ENCODE results near the gene SETD2. TPM values are rescaled to one million over a fixed set of nuclear protein-coding genes. Genes with fewer than 3 reads are reported as not detected.

SETD2 gene
- total RNA-seq, 2 experiments from 2014 or later, result 27.7 to 28.1 TPM

DNA sequence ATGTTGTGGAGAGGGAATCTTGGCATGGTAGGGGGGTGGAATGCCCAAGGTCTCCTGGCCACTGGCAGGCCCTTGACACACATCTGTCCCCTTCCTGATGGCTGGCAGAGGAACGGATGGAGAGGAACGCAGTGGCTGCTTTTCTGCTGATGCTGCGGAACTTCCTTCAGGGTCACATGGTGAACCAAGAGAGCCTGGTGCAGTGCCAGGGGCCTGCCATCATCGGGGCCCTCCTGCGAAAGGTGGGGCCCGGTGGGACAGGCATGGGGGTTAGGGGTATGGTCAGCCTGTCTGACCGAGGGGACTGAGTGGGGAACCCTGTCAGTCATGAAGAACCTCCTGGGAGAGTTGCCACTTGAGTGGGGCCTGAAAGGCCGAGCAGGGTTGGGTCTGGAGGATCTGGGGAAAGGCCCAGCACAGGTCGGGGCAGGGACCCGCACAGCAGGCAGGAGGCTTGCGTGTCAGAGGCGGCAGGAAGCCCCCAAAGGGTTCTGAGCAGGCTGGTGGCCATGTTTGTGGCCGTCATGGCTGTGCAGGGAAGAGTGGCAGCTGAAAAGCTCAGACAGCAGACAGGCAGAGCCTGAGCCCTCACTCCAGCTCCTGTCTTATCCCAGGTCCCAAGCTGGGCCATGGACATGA, 166.3 kb downstream of the SETD2 start:
- H3K4me3 Mint-ChIP-seq, result no peak overlapping the region
- peaks cover 1% of the 10 kb centered on the region for H3K4me1 Mint-ChIP-seq (ENCODE audit: low read depth)
- intact Hi-C loops (cut with micrococcal nuclease), result loop anchor here (1.0 to 5.0 kb wide), 3 partner anchors 74 to 290 kb away; no protein-coding TSS in a partner anchor
- CTCF ChIA-PET, result interaction anchor here (0.7 to 2.4 kb wide), 15 partner anchors 11 to 126 kb away, joined by 3 to 15 read pairs (median 4); partner anchors contain the start of gene NBEAL2
- peaks cover 13% of the 10 kb centered on the region for H3K36me3 Mint-ChIP-seq (ENCODE audit: low read depth)
- H3K9me3 Mint-ChIP-seq, result no peaks in the 10 kb centered on the region
- no peak overlapping the region for H3K27ac Mint-ChIP-seq
- no peak for DNase-seq
- H3K27me3 Mint-ChIP-seq (ENCODE audit: low read depth), result no peaks in the 10 kb centered on the region

- Mint-ChIP-seq H3K27ac (no peak overlapping the region), H3K27me3 (ENCODE audit: low read depth) (no peaks in the 10 kb centered on the region), H3K4me3 (no peak overlapping the region), H3K36me3 (ENCODE audit: low read depth) (peaks cover 11% of the 10 kb centered on the region), H3K4me1 (ENCODE audit: low read depth) (peaks cover 1% of the 10 kb centered on the region), H3K9me3 (no peaks in the 10 kb centered on the region)
- DNase-seq, result no peak
- CTCF ChIA-PET, result interaction anchor here (0.7 to 1.4 kb wide), 2 partner anchors 27 to 80 kb away, joined by 3 read pairs; no protein-coding TSS in a partner anchor
- intact Hi-C loops (cut with micrococcal nuclease), result loop anchor here (5.0 kb wide), 1 partner anchor 290 kb away; no protein-coding TSS in a partner anchor
These were observed 167.0 kb downstream of the SETD2 start for GRCh38 chr3:46996689-46997452.

GRCh38 chr3:46995901-46996562, 167.9 kb downstream of the SETD2 start:
- CTCF ChIA-PET, result interaction anchor here (0.5 kb wide), 1 partner anchor 257 kb away, joined by 3 read pairs; no protein-coding TSS in a partner anchor
- Mint-ChIP-seq H3K9me3 (no peaks in the 10 kb centered on the region), H3K4me1 (ENCODE audit: low read depth) (peaks cover 1% of the 10 kb centered on the region), H3K36me3 (ENCODE audit: low read depth) (peaks cover 9% of the 10 kb centered on the region), H3K4me3 (no peak overlapping the region), H3K27ac (no peak overlapping the region), H3K27me3 (ENCODE audit: low read depth) (no peaks in the 10 kb centered on the region)
- intact Hi-C loops (cut with micrococcal nuclease), result loop anchor here (5.0 kb wide), 1 partner anchor 289 kb away; no protein-coding TSS in a partner anchor
- no peak for DNase-seq

GRCh38 chr3:46994801-46995731, 168.8 kb downstream of the SETD2 start:
- H3K27ac Mint-ChIP-seq, result no peak overlapping the region
- CTCF ChIA-PET, result interaction anchor here (0.9 kb wide), 1 partner anchor 394 kb away, joined by 4 read pairs; no protein-coding TSS in a partner anchor
- H3K27me3 Mint-ChIP-seq (ENCODE audit: low read depth), result no peaks in the 10 kb centered on the region
- H3K4me3 Mint-ChIP-seq, result no peak overlapping the region
- intact Hi-C loops (cut with micrococcal nuclease), result loop anchor here (5.0 kb wide), 1 partner anchor 288 kb away; no protein-coding TSS in a partner anchor
- peaks cover 7% of the 10 kb centered on the region for H3K36me3 Mint-ChIP-seq (ENCODE audit: low read depth)
- H3K4me1 Mint-ChIP-seq (ENCODE audit: low read depth), result peaks cover 1% of the 10 kb centered on the region
- no peak for DNase-seq
- H3K9me3 Mint-ChIP-seq, result no peaks in the 10 kb centered on the region

GRCh38 chr3:46993986-46994385, 169.9 kb downstream of the SETD2 start:
- CTCF ChIA-PET, result interaction anchor here (0.6 kb wide), 1 partner anchor 28 kb away, joined by 3 read pairs; no protein-coding TSS in a partner anchor
- H3K4me3 Mint-ChIP-seq, result no peak overlapping the region
- H3K36me3 Mint-ChIP-seq (ENCODE audit: low read depth), result peaks cover 8% of the 10 kb centered on the region
- H3K9me3 Mint-ChIP-seq, result no peaks in the 10 kb centered on the region
- DNase-seq, result no peak
- H3K4me1 Mint-ChIP-seq (ENCODE audit: low read depth), result peaks cover 7% of the 10 kb centered on the region
- H3K27ac Mint-ChIP-seq, result no peak overlapping the region
- intact Hi-C loops (cut with micrococcal nuclease), result no loop called here
- H3K27me3 Mint-ChIP-seq (ENCODE audit: low read depth), result no peaks in the 10 kb centered on the region

- no peak overlapping the region for H3K4me3 Mint-ChIP-seq
These were observed 170.6 kb downstream of the SETD2 start for GRCh38 chr3:46993292-46993691.

GRCh38 chr3:46992231-46992630, 171.7 kb downstream of the SETD2 start:
- H3K36me3 Mint-ChIP-seq (ENCODE audit: low read depth), result peaks cover 8% of the 10 kb centered on the region

More at GRCh38 chr3:46993292-46993691, 170.6 kb downstream of the SETD2 start:
- no peaks in the 10 kb centered on the region for H3K27me3 Mint-ChIP-seq (ENCODE audit: low read depth)
- no peaks in the 10 kb centered on the region for H3K9me3 Mint-ChIP-seq
- CTCF ChIA-PET, result no interaction called here
- intact Hi-C loops (cut with micrococcal nuclease), result no loop called here
- H3K27ac Mint-ChIP-seq, result no peak overlapping the region
- peaks cover 13% of the 10 kb centered on the region for H3K4me1 Mint-ChIP-seq (ENCODE audit: low read depth)
- no peak for DNase-seq
- H3K36me3 Mint-ChIP-seq (ENCODE audit: low read depth), result peaks cover 8% of the 10 kb centered on the region

DNA sequence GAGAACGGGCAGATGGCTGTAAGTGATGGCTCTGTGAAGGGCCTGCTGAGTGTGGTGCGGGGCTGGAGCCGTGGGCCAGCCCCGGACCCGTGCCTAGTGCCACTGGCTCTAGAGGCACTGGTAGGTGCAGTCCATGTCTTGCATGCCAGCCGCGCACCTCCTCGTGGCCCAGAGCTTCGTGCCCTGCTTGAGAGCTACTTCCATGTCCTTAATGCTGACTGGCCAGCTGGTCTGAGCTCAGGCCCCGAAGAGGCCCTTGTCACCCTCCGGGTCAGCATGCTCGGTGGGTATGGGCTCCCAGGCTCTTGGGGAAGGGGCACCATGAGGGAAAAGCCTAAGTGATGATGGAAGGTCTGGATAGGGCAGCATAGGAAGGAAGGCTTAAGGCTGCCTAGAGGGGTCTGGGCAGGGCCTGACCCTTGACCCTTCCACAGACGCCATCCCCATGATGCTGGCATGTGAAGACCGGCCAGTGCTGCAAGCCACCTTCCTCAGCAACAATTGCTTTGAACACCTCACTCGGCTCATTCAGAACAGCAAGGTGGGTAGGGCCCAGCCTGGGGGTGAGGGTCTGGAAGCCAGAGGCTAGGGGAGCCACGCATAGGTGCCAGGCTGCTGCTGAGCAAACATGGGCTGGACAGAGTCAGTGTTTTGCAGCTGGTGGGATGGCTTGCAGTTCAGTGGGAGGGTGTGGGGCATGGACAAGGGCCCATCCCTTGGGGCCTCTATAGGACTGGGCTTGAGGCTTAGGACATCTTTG, 172.3 kb downstream of the SETD2 start:
- Mint-ChIP-seq H3K9me3 (no peaks in the 10 kb centered on the region), H3K27ac (no peak overlapping the region), H3K36me3 (ENCODE audit: low read depth) (peaks cover 8% of the 10 kb centered on the region), H3K27me3 (ENCODE audit: low read depth) (no peaks in the 10 kb centered on the region), H3K4me3 (no peak overlapping the region), H3K4me1 (ENCODE audit: low read depth) (peaks cover 29% of the 10 kb centered on the region)
- CTCF ChIA-PET, result interaction anchor here (0.6 kb wide), 1 partner anchor 333 kb away, joined by 3 read pairs; no protein-coding TSS in a partner anchor
- intact Hi-C loops (cut with micrococcal nuclease), result no loop called here
- no peak for DNase-seq

More at GRCh38 chr3:46992231-46992630, 171.7 kb downstream of the SETD2 start:
- Mint-ChIP-seq H3K4me3 (no peak overlapping the region), H3K27ac (no peak overlapping the region), H3K9me3 (no peaks in the 10 kb centered on the region), H3K27me3 (ENCODE audit: low read depth) (no peaks in the 10 kb centered on the region), H3K4me1 (ENCODE audit: low read depth) (peaks cover 23% of the 10 kb centered on the region)
- intact Hi-C loops (cut with micrococcal nuclease), result no loop called here
- DNase-seq, result no peak
- CTCF ChIA-PET, result interaction anchor here (0.6 kb wide), 1 partner anchor 332 kb away, joined by 3 read pairs; no protein-coding TSS in a partner anchor

- Mint-ChIP-seq H3K27ac (no peak overlapping the region), H3K36me3 (ENCODE audit: low read depth) (peaks cover 8% of the 10 kb centered on the region)
These were observed 173.1 kb downstream of the SETD2 start for GRCh38 chr3:46990573-46991374.

GRCh38 chr3:46989146-46989810, 174.6 kb downstream of the SETD2 start:
- peaks cover 50% of the 10 kb centered on the region for H3K4me1 Mint-ChIP-seq (ENCODE audit: low read depth)
- intact Hi-C loops (cut with micrococcal nuclease), result loop anchor here (5.0 to 10.0 kb wide), 2 partner anchors 37 to 294 kb away; partner anchors contain the start of gene ALS2CL
- peak overlapping the region; percentile 82 for H3K4me3 Mint-ChIP-seq

More at GRCh38 chr3:46990573-46991374, 173.1 kb downstream of the SETD2 start:
- no peak for DNase-seq
- Mint-ChIP-seq H3K27me3 (ENCODE audit: low read depth) (no peaks in the 10 kb centered on the region), H3K4me1 (ENCODE audit: low read depth) (peaks cover 37% of the 10 kb centered on the region), H3K4me3 (no peak overlapping the region), H3K9me3 (no peaks in the 10 kb centered on the region)
- CTCF ChIA-PET, result no interaction called here
- intact Hi-C loops (cut with micrococcal nuclease), result no loop called here

More at GRCh38 chr3:46989146-46989810, 174.6 kb downstream of the SETD2 start:
- peak overlapping the region; percentile 59 for H3K27ac Mint-ChIP-seq
- no peaks in the 10 kb centered on the region for H3K27me3 Mint-ChIP-seq (ENCODE audit: low read depth)
- no peaks in the 10 kb centered on the region for H3K9me3 Mint-ChIP-seq
- CTCF ChIA-PET, result interaction anchor here (0.5 kb wide), 1 partner anchor 38 kb away, joined by 4 read pairs; no protein-coding TSS in a partner anchor
- no peak for DNase-seq
- H3K36me3 Mint-ChIP-seq (ENCODE audit: low read depth), result peaks cover 8% of the 10 kb centered on the region
